Measurements from ENCODE around the gene GUCY1A1. TPM values are rescaled to one million over a fixed set of nuclear protein-coding genes. Genes with fewer than 3 reads are reported as not detected.

GUCY1A1 gene
- total RNA-seq, 1 experiment from 2014 or later = not detected

DNA sequence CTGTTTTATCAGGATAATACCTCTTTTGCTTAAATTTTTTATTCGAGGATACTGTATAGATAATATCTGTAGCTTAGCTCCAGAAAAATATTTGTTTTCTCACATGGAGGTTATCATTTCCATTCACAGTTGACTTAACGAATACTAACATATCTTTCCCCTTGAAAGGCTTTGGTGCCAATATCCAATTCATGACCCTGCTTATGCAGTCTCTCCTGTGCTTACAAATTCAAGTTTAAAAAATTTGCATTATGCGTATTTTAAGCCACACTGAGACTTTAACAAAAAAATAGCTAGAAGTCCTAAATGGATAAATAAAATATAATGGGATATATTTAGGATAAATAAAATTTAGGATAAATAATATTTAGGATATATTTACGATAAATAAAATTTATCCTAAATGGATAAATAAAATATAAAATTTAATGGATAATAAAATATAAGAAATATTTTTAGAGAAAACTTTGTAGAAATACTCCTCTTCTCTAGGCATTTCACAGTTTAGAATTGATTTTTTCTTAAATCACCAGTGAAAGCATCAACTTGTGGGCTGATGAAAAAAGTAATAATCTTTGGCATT, 114.7 kb downstream of the GUCY1A1 start:
- DNase-seq (ENCODE audit: low read depth, low spot score) (no peak), ATAC-seq (no peak)
- Histone ChIP-seq H3K27me3 (ENCODE audit: insufficient read depth, low read length) (no peaks in the 10 kb centered on the region), H2AFZ (ENCODE audit: low read depth, low read length, poor library complexity, severe bottlenecking) (no peak overlapping the region), H3K27ac (ENCODE audit: low read depth, low read length) (no peak overlapping the region), H3K4me3 (replicated peaks in 1 of 2; ENCODE audit: low read depth in 1 of 2, low read length in 2 of 2) (no peak overlapping the region), H3K79me2 (ENCODE audit: insufficient read depth, low read length) (no peaks in the 10 kb centered on the region), H3K9me2 (ENCODE audit: insufficient read depth) (no peaks in the 10 kb centered on the region), H3K9me3 (ENCODE audit: control insufficient read depth in 1 of 2, insufficient read depth in 1 of 2, low read depth in 1 of 2, low read length in 2 of 2) (no peaks in the 10 kb centered on the region), H3K9ac (ENCODE audit: low read length) (no peak overlapping the region), H4K20me1 (ENCODE audit: insufficient read depth) (no peaks in the 10 kb centered on the region), H3K36me3 (ENCODE audit: control insufficient read depth in 1 of 2, insufficient read depth in 2 of 2, low read length in 2 of 2) (no peaks in the 10 kb centered on the region), H3K4me2 (ENCODE audit: low read length) (no peak overlapping the region), H3K4me1 (ENCODE audit: control insufficient read depth in 1 of 2, insufficient read depth in 2 of 2, low read length in 2 of 2) (no peaks in the 10 kb centered on the region)
- BruUV-seq (replicated peaks) = no TSS peak
- TF ChIP-seq, protein P1, sequence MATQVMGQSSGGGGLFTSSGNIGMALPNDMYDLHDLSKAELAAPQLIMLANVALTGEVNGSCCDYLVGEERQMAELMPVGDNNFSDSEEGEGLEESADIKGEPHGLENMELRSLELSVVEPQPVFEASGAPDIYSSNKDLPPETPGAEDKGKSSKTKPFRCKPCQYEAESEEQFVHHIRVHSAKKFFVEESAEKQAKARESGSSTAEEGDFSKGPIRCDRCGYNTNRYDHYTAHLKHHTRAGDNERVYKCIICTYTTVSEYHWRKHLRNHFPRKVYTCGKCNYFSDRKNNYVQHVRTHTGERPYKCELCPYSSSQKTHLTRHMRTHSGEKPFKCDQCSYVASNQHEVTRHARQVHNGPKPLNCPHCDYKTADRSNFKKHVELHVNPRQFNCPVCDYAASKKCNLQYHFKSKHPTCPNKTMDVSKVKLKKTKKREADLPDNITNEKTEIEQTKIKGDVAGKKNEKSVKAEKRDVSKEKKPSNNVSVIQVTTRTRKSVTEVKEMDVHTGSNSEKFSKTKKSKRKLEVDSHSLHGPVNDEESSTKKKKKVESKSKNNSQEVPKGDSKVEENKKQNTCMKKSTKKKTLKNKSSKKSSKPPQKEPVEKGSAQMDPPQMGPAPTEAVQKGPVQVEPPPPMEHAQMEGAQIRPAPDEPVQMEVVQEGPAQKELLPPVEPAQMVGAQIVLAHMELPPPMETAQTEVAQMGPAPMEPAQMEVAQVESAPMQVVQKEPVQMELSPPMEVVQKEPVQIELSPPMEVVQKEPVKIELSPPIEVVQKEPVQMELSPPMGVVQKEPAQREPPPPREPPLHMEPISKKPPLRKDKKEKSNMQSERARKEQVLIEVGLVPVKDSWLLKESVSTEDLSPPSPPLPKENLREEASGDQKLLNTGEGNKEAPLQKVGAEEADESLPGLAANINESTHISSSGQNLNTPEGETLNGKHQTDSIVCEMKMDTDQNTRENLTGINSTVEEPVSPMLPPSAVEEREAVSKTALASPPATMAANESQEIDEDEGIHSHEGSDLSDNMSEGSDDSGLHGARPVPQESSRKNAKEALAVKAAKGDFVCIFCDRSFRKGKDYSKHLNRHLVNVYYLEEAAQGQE (IDR thresholded peaks at IDR 0.05; ENCODE audit: low read depth) = no peak
- TF ChIP-seq RAD21 (IDR thresholded peaks at IDR 0.05; ENCODE audit: low read depth) (no peak), SRF (IDR thresholded peaks at IDR 0.05; ENCODE audit: low read depth) (no peak), EGR1 (IDR thresholded peaks at IDR 0.05; ENCODE audit: low read depth) (no peak), SP1 (IDR thresholded peaks at IDR 0.05; ENCODE audit: low read depth) (no peak), ZFX (IDR thresholded peaks at IDR 0.05) (no peak), ELF1 (IDR thresholded peaks at IDR 0.05; ENCODE audit: borderline replicate concordance, low read depth) (no peak), EZH2 (IDR thresholded peaks at IDR 0.05) (no peak), CBX3 (IDR thresholded peaks at IDR 0.05; ENCODE audit: low read depth) (no peak)
- TF ChIP-seq, protein P2, sequence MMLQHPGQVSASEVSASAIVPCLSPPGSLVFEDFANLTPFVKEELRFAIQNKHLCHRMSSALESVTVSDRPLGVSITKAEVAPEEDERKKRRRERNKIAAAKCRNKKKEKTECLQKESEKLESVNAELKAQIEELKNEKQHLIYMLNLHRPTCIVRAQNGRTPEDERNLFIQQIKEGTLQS (IDR thresholded peaks at IDR 0.05) = no peak
- TF ChIP-seq, protein P3, sequence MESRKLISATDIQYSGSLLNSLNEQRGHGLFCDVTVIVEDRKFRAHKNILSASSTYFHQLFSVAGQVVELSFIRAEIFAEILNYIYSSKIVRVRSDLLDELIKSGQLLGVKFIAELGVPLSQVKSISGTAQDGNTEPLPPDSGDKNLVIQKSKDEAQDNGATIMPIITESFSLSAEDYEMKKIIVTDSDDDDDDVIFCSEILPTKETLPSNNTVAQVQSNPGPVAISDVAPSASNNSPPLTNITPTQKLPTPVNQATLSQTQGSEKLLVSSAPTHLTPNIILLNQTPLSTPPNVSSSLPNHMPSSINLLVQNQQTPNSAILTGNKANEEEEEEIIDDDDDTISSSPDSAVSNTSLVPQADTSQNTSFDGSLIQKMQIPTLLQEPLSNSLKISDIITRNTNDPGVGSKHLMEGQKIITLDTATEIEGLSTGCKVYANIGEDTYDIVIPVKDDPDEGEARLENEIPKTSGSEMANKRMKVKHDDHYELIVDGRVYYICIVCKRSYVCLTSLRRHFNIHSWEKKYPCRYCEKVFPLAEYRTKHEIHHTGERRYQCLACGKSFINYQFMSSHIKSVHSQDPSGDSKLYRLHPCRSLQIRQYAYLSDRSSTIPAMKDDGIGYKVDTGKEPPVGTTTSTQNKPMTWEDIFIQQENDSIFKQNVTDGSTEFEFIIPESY (IDR thresholded peaks at IDR 0.05; ENCODE audit: extremely low read depth, insufficient replicate concordance, low read length) = no peak
- TF ChIP-seq, protein P4, sequence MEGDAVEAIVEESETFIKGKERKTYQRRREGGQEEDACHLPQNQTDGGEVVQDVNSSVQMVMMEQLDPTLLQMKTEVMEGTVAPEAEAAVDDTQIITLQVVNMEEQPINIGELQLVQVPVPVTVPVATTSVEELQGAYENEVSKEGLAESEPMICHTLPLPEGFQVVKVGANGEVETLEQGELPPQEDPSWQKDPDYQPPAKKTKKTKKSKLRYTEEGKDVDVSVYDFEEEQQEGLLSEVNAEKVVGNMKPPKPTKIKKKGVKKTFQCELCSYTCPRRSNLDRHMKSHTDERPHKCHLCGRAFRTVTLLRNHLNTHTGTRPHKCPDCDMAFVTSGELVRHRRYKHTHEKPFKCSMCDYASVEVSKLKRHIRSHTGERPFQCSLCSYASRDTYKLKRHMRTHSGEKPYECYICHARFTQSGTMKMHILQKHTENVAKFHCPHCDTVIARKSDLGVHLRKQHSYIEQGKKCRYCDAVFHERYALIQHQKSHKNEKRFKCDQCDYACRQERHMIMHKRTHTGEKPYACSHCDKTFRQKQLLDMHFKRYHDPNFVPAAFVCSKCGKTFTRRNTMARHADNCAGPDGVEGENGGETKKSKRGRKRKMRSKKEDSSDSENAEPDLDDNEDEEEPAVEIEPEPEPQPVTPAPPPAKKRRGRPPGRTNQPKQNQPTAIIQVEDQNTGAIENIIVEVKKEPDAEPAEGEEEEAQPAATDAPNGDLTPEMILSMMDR (IDR thresholded peaks at IDR 0.05 in 2 of 3, conservative IDR thresholded peaks at IDR 0.05 in 1 of 3; ENCODE audit: borderline replicate concordance in 1 of 3, insufficient read depth in 1 of 3, low read depth in 2 of 3, low read length in 2 of 3) = no peak
- intact Hi-C loops (cut with micrococcal nuclease) = no loop called here
- RAD21 ChIA-PET (ENCODE audit: low non-redundant PET in 1 of 2, low total read pairs in 2 of 2, uncharacterized antibody in 2 of 2, unreplicated experiment in 2 of 2) = no interaction called here
- POLR2A ChIA-PET = no interaction called here
- CTCF ChIA-PET = no interaction called here

Measured in HCT116 (cell line).